Activated naive CD8-positive, alpha-beta T cell treated with anti-CD3 and anti-CD28 coated beads, Interleukin-2, amount 10 ng/mL, durations not matched to agents 7 days and 5 days (primary cell): ENCODE data around the gene PPM1F. TPM values are rescaled to one million over a fixed set of nuclear protein-coding genes. Genes with fewer than 3 reads are reported as not detected.

Experiments used
- ATAC-seq: fragments of 150-1000 bp; cut with Tn5 transposase; one replicate; pipeline ENCODE4 v1.10.0; 2021; ENCODE audit warnings: low read depth, moderate library complexity
- POLR2A ChIA-PET: fragments of 350-600 bp; sonication (Branson Sonifier 250); formaldehyde crosslinking; loops from one replicate; lab custom pipeline; 2021; ENCODE audit warnings: antibody characterized with exemption; lab: Charles Lee
- DNase-seq: peaks from one replicate; pipeline ENCODE4 v3.0.0; 2021
- H3K27ac Mint-ChIP-seq: one replicate; pipeline ENCODE4 v1.8.0; 2022; ENCODE audit warnings: mild to moderate bottlenecking, mixed read lengths
- H3K27me3 Mint-ChIP-seq: one replicate; pipeline ENCODE4 v1.8.0; 2022; ENCODE audit warnings: mild to moderate bottlenecking, moderate library complexity, mixed read lengths
- H3K36me3 Mint-ChIP-seq: one replicate; pipeline ENCODE4 v1.8.0; 2021; ENCODE audit warnings: mild to moderate bottlenecking, mixed read lengths
- H3K4me1 Mint-ChIP-seq: one replicate; pipeline ENCODE4 v1.8.0; 2021; ENCODE audit warnings: mixed read lengths
- H3K4me3 Mint-ChIP-seq: one replicate; pipeline ENCODE4 v1.8.0; 2022; ENCODE audit warnings: mild to moderate bottlenecking, moderate library complexity, mixed read lengths
- H3K9me3 Mint-ChIP-seq: one replicate; pipeline ENCODE4 v1.8.0; 2021; ENCODE audit warnings: mixed read lengths
- total RNA-seq, 2 experiments: library from RNA; stranded (reverse); gene quantifications; one replicate each; pipeline ENCODE4 v1.2.3, GENCODE V29; 2021

The PPM1F gene
- total RNA-seq, 2 experiments from 2014 or later, result 19.5 to 21.6 TPM

GRCh38 chr22:21961886-21962654, 9.4 kb upstream of the PPM1F start:
- Mint-ChIP-seq H3K27ac (no peak overlapping the region), H3K27me3 (no peaks in the 10 kb centered on the region), H3K4me3 (no peak overlapping the region), H3K4me1 (no peaks in the 10 kb centered on the region), H3K9me3 (no peaks in the 10 kb centered on the region), H3K36me3 (peaks cover 6% of the 10 kb centered on the region)
- ATAC-seq, result no peak
- no peak for DNase-seq
- POLR2A ChIA-PET, result no interaction called here

GRCh38 chr22:21961127-21961867, 8.6 kb upstream of the PPM1F start:
- Mint-ChIP-seq H3K36me3 (peaks cover 6% of the 10 kb centered on the region), H3K27me3 (no peaks in the 10 kb centered on the region), H3K9me3 (no peaks in the 10 kb centered on the region), H3K4me1 (no peaks in the 10 kb centered on the region), H3K27ac (no peak overlapping the region), H3K4me3 (no peak overlapping the region)
- POLR2A ChIA-PET, result no interaction called here
- ATAC-seq (no peak), DNase-seq (no peak)

- Mint-ChIP-seq H3K27me3 (no peaks in the 10 kb centered on the region), H3K4me1 (no peaks in the 10 kb centered on the region), H3K27ac (no peak overlapping the region), H3K9me3 (no peaks in the 10 kb centered on the region), H3K36me3 (peaks cover 6% of the 10 kb centered on the region), H3K4me3 (no peak overlapping the region)
- no peak for DNase-seq
- POLR2A ChIA-PET, result no interaction called here
- no peak for ATAC-seq
Measured at GRCh38 chr22:21960200-21961126, 7.8 kb upstream of the PPM1F start.

- POLR2A ChIA-PET, result no interaction called here
- Mint-ChIP-seq H3K4me1 (no peaks in the 10 kb centered on the region), H3K27ac (no peak overlapping the region), H3K27me3 (no peaks in the 10 kb centered on the region), H3K4me3 (no peak overlapping the region), H3K36me3 (peaks cover 4% of the 10 kb centered on the region), H3K9me3 (no peaks in the 10 kb centered on the region)
- ATAC-seq (no peak), DNase-seq (no peak)
Measured at GRCh38 chr22:21959274-21960074, 6.8 kb upstream of the PPM1F start.

GRCh38 chr22:21958360-21959273, 6.0 kb upstream of the PPM1F start:
- no peak overlapping the region for H3K27ac Mint-ChIP-seq
- no peaks in the 10 kb centered on the region for H3K27me3 Mint-ChIP-seq
- peaks cover 2% of the 10 kb centered on the region for H3K36me3 Mint-ChIP-seq
- no peak for ATAC-seq
- POLR2A ChIA-PET, result no interaction called here
- H3K4me1 Mint-ChIP-seq, result no peaks in the 10 kb centered on the region
- no peaks in the 10 kb centered on the region for H3K9me3 Mint-ChIP-seq
- no peak for DNase-seq
- no peak overlapping the region for H3K4me3 Mint-ChIP-seq

GRCh38 chr22:21951931-21952465, 650 bp downstream of the PPM1F start:
- peak overlapping the region; percentile 63 for H3K27ac Mint-ChIP-seq
- peak; percentile 61 for DNase-seq
- peaks cover 6% of the 10 kb centered on the region for H3K4me1 Mint-ChIP-seq
- peak overlapping the region; percentile 90 for H3K4me3 Mint-ChIP-seq
- no peaks in the 10 kb centered on the region for H3K9me3 Mint-ChIP-seq
- no peaks in the 10 kb centered on the region for H3K27me3 Mint-ChIP-seq
- peaks cover 3% of the 10 kb centered on the region for H3K36me3 Mint-ChIP-seq
- POLR2A ChIA-PET, result interaction anchor here (0.6 to 1.4 kb wide), 5 partner anchors 10 to 85 kb away, joined by 3 to 8 read pairs (median 3); partner anchors contain the start of gene MAPK1
- peak; percentile 8 for ATAC-seq

- peak overlapping the region; percentile 13 for H3K4me3 Mint-ChIP-seq
- POLR2A ChIA-PET, result interaction anchor here (0.5 kb wide), 1 partner anchor 139 kb away, joined by 3 read pairs; no protein-coding TSS in a partner anchor
- DNase-seq (no peak), ATAC-seq (no peak)
- H3K4me1 Mint-ChIP-seq, result peaks cover 6% of the 10 kb centered on the region
- H3K9me3 Mint-ChIP-seq, result no peaks in the 10 kb centered on the region
- H3K27me3 Mint-ChIP-seq, result no peaks in the 10 kb centered on the region
- peaks cover 3% of the 10 kb centered on the region for H3K36me3 Mint-ChIP-seq
- no peak overlapping the region for H3K27ac Mint-ChIP-seq
Measured at GRCh38 chr22:21951062-21951461, 1.6 kb downstream of the PPM1F start.

GRCh38 chr22:21949948-21950347, 2.7 kb downstream of the PPM1F start:
- POLR2A ChIA-PET, result no interaction called here
- H3K4me1 Mint-ChIP-seq, result peaks cover 6% of the 10 kb centered on the region
- no peak overlapping the region for H3K27ac Mint-ChIP-seq
- no peak for ATAC-seq
- no peak overlapping the region for H3K4me3 Mint-ChIP-seq
- no peaks in the 10 kb centered on the region for H3K9me3 Mint-ChIP-seq
- peaks cover 4% of the 10 kb centered on the region for H3K36me3 Mint-ChIP-seq
- H3K27me3 Mint-ChIP-seq, result no peaks in the 10 kb centered on the region
- no peak for DNase-seq

GRCh38 chr22:21949569-21949918, 3.1 kb downstream of the PPM1F start:
- Mint-ChIP-seq H3K4me1 (peaks cover 6% of the 10 kb centered on the region), H3K4me3 (no peak overlapping the region), H3K9me3 (no peaks in the 10 kb centered on the region), H3K27ac (no peak overlapping the region), H3K27me3 (no peaks in the 10 kb centered on the region), H3K36me3 (peaks cover 4% of the 10 kb centered on the region)
- no peak for ATAC-seq
- no peak for DNase-seq
- POLR2A ChIA-PET, result no interaction called here

GRCh38 chr22:21948824-21949568, 3.7 kb downstream of the PPM1F start:
- POLR2A ChIA-PET, result no interaction called here
- no peak overlapping the region for H3K4me3 Mint-ChIP-seq
- DNase-seq (no peak), ATAC-seq (no peak)
- H3K36me3 Mint-ChIP-seq, result peaks cover 4% of the 10 kb centered on the region
- H3K9me3 Mint-ChIP-seq, result no peaks in the 10 kb centered on the region
- no peak overlapping the region for H3K27ac Mint-ChIP-seq
- peaks cover 7% of the 10 kb centered on the region for H3K4me1 Mint-ChIP-seq
- H3K27me3 Mint-ChIP-seq, result no peaks in the 10 kb centered on the region

- no peak for ATAC-seq
- Mint-ChIP-seq H3K4me1 (peaks cover 7% of the 10 kb centered on the region), H3K4me3 (no peak overlapping the region), H3K27ac (no peak overlapping the region), H3K27me3 (no peaks in the 10 kb centered on the region), H3K36me3 (peaks cover 4% of the 10 kb centered on the region), H3K9me3 (no peaks in the 10 kb centered on the region)
- DNase-seq, result no peak
- POLR2A ChIA-PET, result no interaction called here
Measured at GRCh38 chr22:21948390-21948789, 4.3 kb downstream of the PPM1F start.
